Measurements from ENCODE around the gene SH3PXD2A.

The SH3PXD2A gene

DNA sequence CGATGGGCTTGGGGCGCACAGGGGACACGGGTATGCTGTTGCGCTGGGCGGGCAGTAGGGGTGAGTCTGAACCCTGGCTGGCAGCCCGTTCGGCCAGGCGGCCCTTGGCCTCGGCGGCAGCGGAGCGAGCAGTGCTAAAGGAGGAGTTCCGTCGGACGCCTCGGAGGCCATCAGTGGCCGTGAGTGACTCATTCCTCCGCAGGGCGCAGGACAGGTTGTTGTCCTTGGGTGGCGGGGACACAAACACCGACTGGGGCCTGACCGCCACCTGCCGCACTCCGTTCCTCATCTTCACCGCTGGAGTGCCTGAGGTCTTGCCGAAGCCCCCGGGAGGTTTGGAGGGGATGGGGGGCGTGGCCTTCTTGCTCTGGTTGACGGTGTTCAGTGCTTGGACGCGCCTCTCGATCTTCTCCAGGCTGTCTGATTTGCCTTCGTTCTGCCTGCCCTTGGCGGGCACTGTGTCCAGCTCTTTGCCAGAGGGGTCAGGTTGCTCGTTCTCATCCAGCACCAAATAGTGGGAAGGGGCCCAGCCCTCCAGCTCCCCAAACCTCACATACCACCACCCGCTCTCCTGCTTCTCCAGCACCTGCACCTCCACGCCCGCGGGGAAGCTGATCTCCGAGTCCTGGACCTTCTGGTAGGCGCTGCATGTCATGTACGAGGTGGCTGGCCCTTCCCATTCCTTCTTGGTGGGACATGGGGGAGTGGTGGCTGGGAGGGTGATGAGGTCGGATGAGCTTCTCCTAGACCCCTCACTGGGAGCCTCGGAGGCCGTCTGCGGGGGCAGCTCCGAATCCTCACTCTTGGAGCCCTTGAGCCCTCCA is 253.1 kb downstream of the SH3PXD2A start:
- no peak for DNase-seq (ENCODE audit: low spot score)

DNA sequence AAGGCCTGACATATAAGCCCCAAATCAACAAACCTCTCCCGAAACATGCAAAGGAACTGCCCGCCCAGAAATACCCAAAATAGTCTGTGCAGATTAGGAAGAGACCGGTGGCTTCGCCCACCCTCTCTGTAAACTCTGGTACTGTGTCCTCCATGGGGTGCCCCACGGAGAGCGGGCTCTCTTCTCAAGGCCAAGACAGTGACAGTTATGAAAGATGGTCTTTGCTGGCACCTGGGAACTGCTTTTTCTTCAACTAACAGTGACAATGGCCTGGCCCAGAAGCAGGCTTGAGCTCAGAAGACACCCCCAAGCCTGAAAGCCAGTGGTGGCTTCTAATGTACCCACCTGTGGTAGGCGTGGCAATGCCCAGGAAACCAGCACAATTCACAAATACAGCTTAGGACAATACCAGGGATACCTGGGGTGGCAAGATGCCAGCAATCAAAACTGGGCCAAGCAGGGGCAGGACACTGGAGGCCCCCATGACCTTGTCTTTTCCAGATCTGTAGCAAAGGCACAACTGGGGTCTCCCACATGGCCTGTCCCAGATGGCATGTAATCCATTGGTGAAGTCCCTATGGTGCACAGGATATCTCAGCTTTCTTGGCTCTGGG is 254.3 kb downstream of the SH3PXD2A start:
- DNase-seq (ENCODE audit: low spot score), result no peak

DNA sequence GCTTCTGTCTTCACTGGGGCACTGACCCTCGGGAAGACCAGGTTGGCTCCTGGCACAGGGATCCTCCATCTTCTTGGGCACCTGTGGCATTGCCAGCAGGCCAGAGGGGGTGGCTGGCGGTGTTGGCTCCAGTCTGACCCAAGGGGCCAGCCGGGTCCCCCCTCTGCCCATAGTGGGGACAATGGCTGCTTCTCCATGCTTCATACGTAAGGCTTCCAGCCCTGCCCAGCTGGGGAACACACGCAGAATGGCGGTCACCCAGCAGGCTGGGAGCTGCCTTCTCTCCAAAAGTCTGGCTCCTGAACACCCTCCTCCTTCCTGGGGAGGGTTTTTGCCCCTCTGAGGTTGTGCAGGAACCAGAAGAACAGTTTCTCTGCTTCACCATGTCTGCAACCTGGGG is 255.1 kb downstream of the SH3PXD2A start:
- no peak for DNase-seq (ENCODE audit: low spot score)

DNA sequence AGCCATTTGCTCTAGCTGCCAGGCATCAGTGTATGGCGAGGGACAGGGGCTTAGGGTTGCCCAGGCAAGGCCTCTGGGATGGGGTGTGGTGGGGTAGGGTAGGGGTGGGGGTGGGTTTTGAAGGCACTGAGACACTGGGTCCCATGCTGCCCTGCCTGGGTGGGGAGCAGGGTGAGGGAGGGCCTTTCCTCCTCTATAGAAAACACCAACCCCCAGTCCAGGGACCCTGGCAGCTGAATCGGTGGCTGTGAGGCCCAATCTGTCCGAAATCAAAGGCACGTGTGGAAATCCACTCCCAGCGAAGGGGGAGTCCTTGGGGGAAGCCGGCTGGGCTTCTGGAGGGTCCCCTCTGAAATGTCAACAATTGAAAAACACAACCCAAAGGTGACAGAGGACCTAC is 255.5 kb downstream of the SH3PXD2A start:
- no peak for DNase-seq (ENCODE audit: low spot score)

DNA sequence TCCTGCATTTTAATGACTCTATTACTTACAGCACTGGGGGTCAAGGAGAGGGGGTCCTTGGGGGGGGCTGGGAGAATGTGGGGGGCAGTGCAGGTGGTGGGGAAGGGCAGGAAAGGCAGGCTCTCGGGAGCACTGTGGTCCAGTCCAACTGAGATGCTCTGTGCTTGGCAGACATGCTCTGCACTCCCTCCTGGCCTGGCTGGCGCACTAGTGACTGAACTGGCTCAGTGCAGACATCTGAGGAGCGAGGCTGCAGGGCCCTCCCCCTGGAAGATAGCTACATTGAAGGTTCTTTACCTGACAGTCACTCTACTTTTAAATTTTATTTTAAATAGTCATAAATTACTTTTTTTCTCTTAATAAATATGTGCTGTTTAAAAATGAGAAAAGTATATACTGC is 256.2 kb downstream of the SH3PXD2A start:
- no peak for DNase-seq (ENCODE audit: low spot score)

DNA sequence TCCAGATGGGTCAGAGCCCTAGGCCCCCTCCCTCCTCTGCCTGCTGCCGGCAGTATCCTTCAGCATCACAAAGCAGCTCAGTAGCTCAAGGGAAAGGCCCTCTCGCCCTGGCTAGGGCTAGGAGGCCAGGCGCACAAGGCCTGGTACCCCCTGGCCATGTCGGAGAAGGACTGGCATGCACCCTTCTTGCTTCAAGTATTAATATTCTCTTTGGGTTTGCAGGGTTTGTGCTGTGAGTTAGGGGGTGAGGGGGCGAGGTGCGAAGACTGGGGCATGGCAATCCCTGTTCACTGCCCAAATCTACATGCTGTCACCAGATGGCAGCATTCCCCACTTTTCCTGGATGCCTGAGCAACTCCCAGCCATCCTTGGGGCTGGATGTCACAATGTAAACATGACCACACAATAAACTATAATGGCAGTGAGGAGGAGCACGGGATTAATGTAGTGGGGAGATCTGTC is 256.7 kb downstream of the SH3PXD2A start:
- DNase-seq (ENCODE audit: low spot score), result peak; percentile 77

DNA sequence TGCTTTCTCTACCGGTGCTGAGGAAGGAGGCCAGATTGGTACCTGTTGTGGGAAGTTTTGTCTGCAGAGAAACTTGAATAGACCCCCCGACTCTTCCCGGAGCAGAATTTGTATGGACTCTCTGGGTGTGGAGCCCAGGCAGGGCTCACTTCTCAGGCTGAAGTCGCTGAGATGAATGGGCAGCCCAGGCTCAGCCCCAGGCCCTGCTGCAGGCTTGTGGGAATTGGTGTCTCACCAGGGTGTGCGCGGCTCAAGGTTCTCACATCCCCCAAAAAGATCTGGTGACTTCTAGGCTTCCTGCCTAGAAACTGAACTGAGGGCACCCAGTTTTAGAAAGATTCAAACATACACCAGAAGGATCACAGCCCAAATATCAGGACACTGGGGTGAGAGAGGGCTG is 258.4 kb downstream of the SH3PXD2A start:
- DNase-seq (ENCODE audit: low spot score), result no peak

DNA sequence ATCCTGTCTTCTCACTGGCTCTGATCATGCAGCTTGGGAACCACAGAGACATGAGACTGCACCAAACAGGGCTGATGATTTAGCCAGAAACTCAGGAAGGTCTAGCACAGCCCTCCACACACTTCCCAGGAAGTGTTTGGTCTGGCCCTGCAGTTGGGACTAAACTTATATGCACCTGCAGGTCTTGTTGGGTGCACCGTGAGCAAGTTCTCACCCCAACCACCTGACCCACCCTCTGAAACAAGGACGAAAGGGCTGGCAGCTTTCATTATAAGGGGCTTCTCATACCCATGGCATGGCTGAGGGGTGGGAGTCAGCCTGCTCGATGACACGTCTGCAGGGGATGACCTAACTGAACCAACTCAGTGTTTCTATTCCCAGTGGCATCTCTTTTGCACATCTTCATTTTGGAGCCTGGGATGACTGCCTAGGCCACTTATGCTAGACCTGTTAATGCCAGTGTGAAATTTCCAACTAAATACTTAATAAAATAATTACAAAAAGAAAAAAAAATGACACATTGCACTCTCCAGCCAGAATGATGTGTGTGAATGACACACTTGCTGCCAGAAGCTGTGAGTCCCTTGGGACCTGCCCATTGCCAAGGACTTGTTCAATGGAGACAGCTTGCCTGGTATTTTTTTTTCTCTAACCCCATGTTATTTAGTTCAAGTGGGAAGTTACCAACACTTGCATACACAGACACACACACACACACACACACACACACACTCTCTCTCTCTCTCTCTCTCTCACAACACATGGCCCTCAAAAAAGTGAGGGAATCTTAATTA is 259.2 kb downstream of the SH3PXD2A start:
- DNase-seq (ENCODE audit: low spot score), result no peak

DNA sequence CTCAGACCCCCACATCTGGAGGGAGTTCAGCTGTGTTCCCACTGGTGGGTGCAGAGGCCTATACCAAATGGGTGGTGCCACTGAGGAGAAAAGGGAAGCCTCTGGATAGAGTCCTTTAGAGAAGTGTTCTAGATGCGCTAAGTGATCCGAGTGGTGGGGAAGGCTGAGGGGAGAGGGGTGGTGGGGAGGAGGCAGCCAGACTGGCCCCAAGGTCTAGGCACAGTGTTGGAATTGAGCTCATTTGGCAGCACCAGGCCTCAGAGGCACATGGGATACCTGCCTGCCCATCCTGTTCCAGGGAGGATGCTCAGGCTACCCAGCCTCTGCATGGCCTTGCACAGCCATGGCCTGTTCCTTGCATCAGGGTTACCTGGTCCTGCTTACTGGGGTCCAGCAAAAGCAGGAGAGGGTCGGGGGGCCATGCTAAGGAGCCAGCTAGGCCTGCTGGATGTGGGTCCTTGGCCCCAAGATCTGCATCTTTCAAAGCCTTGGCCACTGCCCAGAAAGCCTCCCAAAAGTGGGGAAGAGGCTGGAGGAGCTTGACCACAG is 262.3 kb downstream of the SH3PXD2A start:
- DNase-seq (ENCODE audit: low spot score), result no peak

DNA sequence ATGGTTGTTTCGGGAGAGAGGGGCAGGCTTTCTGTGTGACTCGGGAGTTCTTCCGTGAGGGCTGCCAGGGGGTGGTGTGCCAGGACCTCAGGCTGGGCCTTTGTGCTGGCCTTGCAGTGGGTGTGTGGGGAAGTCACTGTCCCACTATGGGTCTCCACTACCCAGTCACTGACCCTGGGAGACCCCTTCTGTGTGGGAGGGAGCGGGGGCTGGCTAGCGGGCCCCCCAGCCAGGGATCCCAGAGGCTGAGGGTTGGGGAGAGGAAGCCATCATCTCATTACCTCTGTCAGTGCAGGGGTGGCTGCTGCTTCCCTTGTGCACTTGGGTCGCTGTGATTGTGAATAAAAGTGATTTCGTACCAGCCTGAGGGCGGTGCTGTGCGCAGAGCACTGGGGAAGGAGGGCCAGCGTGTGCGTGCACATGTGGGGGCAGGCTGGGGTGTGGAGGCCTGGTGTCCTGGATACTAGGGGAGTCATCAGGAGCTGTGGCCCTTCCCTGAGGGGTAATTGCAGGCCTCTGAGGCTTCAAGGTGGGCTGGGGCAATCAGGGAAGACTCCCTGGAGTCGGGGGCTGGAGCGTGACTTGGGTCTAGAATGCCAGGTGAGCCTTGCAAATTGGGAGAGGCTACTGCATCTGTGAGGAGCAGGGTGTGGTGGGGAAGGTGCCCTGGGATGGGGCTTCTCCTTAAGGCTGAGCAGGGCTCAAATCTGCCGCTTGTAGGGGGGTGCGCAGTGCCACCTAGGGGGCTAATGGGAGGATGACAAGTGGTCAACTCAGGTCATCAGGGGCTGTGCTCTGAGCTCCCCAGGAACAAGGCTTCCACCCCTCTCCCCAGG is 263.0 kb downstream of the SH3PXD2A start:
- DNase-seq (ENCODE audit: low spot score), result peak; percentile 78

DNA sequence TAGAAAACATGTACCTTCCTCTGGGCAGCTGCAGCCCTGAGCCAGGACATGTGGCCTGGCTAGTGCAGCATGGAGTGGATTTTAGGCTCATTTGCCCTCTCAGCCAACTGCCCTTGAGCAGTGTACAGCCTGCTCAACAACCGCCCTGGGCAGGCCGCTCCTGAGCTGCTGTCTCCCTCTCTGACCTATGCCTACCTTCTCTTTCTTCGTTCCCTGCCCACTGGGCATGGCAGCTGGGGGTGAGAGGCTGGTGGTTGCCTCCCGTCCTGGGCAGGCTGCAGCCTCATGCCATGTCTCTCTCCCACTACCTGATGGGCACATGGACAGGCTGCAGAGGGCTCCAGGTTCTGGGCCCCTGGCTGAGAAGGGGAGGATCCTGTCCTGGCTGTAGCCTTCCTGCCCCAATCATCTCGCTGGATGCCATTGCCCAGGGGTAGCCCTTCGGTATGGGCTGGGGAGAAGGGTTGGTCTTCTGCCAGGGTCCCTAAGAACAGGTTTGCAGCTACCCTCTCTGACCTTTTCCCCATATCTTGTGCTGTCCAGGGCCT is 264.6 kb downstream of the SH3PXD2A start:
- no peak for DNase-seq (ENCODE audit: low spot score)

DNA sequence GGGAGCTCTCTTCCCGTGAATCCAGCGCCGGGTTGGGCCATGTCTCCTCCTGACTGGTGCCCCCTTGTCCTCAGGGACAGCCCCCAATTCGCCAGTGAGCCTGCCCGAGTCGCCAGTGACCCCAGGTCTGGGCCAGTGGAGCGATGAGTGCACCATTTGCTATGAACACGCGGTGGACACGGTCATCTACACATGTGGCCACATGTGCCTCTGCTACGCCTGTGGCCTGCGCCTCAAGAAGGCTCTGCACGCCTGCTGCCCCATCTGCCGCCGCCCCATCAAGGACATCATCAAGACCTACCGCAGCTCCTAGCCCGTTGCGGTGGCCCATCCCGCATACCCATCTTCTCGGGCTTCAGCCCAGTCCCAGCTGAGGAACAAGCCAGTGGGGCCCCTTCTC is 265.3 kb downstream of the SH3PXD2A start:
- no peak for DNase-seq (ENCODE audit: low spot score)

DNA sequence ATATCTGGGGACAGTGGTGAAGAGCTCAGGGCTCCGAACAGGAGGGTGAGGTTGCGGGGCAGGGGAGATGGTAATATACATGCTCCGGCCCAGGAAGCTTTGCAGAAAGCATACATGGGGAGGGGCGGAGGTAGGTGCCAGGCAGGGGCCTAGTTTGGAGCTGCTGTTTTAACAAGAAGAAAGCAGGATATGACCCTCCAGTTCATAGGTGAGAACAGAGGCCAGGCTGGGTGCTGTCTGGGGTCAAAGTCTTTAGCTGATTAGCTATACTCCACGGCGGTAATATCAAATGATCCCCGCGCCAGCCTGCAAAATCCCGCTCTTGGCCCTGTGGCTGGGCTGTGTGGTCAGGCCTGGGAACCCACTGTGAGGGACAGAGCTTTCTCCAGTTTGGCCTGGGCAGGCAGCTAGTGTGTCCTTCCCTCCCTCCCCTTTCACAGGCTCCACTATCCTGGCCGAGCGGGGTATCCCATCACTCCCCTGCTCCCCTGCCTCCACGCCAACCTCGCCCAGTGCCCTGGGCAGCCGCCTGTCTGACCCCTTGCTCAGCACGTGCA is 266.2 kb downstream of the SH3PXD2A start:
- DNase-seq (ENCODE audit: low spot score), result no peak

DNA sequence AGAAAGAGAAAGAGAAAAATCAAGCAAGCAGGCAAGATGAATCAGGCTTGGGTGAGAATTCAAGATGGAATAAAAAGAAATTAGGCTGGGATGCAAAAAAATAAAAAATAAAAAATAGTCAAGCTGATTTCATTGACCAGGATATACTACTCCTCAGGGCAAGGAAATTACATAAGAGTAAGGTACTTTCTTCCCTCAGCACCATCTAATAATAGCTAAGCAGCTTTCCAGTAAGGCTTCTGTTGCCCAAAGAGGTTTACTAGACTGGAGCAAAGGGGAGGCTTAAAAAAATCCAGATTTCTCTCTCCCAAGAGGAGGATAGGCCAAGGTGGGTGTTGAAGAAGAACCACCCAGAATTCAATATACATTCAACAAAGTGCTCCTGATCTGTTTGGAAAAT is 268.3 kb downstream of the SH3PXD2A start:
- no peak for DNase-seq (ENCODE audit: low spot score)

DNA sequence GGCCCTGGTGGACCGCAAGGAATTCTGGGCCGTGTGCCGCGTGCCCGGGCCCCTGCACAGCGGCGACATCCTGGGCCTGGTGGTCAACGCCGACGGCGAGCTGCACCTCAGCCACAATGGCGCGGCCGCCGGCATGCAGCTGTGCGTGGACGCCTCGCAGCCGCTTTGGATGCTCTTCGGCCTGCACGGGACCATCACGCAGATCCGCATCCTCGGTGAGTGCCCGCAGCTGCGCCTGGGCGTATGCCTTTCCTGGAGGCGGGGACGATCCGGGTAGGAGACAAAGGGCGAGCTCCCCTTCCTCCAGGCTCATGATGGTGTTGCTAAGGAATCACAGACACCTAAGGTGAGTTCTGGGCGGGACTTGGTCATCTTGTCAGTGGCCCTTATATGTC is 270.4 kb downstream of the SH3PXD2A start:
- no peak for DNase-seq (ENCODE audit: low spot score)

DNA sequence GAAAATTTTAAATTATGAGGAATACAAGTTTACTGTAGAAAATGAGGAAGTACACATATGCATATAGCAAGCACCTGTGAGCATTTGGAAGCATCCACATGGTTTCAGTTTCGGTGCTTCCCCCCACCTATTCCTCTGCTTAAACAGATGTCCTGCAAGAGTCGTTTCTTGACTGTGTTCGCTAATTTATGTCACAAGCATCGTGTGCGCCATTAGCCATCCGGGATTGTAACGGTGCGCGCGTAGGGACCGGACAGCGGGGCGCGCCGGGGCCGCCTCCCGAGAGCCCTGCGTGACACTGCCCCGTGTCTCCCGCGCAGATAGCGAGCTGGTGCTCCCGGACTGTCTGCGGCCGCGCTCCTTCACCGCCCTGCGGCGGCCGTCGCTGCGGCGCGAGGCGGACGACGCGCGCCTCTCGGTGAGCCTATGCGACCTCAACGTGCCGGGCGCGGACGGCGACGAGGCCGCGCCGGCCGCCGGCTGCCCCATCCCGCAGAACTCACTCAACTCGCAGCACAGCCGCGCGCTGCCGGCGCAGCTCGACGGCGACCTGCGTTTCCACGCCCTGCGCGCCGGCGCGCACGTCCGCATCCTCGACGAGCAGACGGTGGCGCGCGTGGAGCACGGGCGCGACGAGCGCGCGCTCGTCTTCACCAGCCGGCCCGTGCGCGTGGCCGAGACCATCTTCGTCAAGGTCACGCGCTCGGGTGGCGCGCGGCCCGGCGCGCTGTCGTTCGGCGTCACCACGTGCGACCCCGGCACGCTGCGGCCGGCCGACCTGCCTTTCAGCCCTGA is 271.0 kb downstream of the SH3PXD2A start:
- DNase-seq (ENCODE audit: low spot score), result no peak

DNA sequence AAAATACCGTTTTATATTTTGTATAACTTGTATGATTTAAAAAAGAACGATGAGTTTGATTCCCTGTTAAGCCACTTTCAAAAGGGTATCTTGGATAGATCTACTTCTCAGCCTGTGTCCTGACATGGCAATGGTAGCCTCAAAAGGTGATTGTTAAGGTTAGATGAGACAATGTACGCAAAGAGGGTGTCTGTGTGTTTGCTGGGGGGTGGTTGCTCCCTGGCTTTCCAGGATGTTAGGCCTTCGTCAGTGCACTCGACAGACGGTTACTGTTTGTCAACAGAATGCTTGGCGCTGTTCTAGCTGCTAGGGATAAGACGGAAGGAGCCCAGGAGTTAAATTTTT is 271.5 kb downstream of the SH3PXD2A start:
- DNase-seq (ENCODE audit: low spot score), result no peak

DNA sequence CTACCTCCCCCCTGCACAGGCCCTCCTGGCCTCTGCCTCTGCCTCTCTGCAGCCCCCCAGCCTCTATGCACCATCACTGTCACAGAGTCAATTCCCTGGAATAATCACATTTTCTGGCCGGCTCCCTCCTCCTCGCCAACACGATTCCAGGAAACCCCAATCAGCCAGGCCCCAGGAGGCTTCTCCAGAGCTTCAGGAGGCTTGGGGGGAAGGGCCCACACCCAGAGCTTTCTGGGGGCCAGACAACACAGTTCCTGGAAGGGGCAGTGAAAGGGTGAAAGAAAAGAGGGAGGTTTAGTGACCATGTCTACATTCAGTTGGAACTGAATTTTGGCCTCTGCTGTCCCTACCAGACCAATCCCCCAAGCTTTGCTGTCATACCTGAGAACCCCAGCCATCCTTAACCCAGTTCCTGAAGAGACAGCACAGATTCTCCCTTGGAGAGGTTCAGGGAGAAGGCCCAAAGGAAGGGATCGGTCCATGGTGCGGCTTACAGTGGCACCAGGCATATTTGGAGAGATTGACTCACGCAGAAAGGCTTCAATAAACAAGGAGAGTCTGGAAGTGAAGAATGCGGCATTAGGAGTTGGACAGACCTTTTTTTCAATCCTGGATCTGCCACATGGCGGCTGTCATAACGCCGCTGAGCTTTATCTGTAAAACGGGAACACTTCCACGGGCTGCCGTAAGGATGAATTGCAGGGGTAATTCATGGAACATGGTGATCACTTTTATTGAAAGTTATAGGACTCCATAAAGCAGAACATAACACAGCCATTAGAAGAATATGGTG is 272.8 kb downstream of the SH3PXD2A start:
- DNase-seq (ENCODE audit: low spot score), result no peak

DNA sequence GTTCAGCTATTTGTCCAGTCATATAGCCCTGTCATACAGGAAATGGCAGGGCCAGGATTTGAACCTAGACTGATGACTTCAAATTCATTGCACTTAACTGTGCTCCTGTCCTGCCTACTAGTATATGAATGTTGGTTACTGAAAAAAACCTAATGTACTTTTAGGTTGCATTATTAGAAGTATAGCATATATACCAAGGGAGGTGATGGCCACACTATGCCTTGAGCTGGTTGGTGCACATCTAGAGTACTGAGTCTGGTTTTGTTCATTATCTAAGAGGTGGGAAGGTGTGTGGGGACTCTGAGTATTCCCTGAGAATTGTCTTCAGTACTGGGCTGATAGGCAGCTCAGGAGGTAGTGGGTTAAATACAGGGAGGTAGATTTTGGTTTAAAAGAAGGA is 273.9 kb downstream of the SH3PXD2A start:
- no peak for DNase-seq (ENCODE audit: low spot score)

DNA sequence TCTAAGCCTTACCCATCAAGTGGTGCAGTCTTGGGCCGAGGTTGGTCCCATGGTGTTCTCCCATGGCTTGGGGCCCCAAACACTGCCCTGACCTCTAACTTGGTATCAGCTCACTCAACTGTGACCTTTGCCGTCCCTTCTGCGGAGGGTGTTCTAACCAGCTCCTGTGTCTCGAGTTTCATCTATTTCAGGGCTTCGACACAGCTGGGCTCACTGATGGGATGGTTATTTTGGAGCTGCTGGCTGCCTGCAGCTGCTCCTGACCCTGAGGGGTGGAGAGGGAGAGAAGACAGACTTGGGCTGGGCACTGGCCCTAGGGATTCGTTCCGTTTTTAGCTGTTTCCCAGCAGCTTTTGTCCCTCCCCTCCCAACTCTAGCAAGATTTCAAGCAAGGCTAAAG is 274.9 kb downstream of the SH3PXD2A start:
- DNase-seq (ENCODE audit: low spot score), result no peak

Measured in ecto neural progenitor cell (in vitro differentiated cells).